NCI-H2227 treated with DMSO at 0.1 percent for 48 hours (cell line): ENCODE data around the gene ADCY2.

Experiments used
- DNase-seq: peaks from one replicate; lab custom pipeline; 2025; lab: John Stamatoyannopoulos, UW

ADCY2 gene

DNA sequence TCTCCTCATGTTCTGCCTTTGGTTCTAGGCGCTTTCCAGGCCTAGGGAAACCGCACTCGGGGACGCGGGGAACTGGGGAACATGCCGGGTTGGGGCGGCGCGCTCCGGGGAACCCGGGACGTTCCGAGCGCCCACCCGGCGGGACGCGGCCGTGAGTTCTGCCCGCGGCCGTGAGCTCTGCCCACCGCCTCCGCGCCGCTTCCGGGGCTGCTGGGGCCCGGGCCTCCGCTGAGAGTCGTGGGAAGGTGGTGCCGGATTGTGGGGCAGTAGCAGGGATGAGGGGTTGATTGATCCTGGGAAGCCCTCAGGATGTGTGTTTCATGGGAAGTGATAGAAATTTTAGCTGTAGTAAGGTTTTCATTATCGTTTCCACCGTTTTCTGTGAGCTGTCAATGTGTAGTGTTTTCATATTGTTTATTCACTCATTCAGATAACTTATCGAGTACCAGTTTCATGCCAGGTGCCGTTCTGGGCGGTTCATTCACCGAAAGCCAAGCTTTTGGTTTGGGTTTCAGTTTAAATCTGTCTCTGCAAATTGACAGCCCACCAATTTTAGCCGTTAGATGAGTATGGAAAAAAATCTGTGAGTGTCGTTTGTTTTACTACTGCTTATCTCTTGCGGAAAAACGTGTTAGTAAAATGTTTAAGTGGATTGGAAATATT is 473.7 kb downstream of the ADCY2 start:
- no peak for DNase-seq

- no peak for DNase-seq
Observed at GRCh38 chr5:7871653-7872052, 475.7 kb downstream of the ADCY2 start.

DNA sequence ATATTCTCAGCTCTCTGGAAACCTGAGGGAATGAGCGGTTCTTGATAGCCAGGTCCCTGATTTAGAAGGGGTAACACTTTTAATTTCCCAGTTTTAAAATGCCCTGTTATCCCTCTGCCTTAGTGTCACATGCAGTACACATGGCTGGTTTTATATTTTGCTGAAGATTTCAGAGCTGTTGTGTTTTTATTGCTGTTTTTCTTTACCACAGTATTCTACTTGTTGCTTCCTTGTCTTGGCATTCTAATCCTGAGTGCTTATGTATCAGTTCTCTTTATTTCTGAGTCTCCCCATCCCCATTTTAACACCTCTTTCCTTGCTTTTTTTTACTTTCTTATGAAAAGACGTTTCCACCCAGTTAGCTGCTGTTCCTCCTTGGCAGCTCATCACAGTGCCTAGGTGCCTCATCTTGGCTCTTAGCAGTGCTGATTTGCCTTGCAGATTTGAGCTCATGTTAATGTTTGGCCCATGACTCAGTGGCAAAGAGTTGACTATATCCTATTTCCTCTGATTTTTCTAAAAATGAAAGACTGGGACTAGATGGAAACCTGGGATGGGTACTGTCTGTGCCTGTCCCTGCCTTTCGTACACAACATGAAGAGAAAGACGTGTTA is 476.7 kb downstream of the ADCY2 start:
- DNase-seq = no peak

DNA sequence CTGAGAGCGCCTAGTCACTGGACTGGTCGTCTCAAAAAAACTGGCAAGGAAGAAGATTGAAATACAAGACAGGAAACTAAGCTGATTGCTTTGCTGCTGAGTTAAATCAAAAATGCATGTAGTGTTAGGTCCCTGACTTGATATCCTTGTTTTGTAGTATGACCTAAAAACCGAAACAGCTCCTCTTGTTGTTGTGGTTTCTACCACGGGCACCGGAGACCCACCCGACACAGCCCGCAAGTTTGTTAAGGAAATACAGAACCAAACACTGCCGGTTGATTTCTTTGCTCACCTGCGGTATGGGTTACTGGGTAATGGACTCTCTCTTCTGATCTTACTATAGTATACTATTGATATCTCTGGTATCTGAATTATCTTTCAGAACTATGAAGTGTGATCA is 477.3 kb downstream of the ADCY2 start:
- no peak for DNase-seq

GRCh38 chr5:7874639-7875038 is 478.7 kb downstream of the ADCY2 start:
- DNase-seq = no peak

- DNase-seq = no peak
Observed at GRCh38 chr5:7875151-7875550, 479.2 kb downstream of the ADCY2 start.

GRCh38 chr5:7876867-7877266 is 480.9 kb downstream of the ADCY2 start:
- DNase-seq = no peak

DNA sequence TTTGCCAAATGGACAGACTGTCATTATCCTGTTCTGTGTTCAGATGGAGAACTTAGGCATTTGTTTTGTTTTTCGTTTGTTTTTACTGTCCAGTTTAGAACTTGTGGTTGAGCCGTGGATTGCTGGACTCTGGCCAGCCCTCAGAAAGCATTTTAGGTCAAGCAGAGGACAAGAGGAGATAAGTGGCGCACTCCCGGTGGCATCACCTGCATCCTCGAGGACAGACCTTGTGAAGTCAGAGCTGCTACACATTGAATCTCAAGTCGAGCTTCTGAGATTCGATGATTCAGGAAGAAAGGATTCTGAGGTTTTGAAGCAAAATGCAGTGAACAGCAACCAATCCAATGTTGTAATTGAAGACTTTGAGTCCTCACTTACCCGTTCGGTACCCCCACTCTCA is 481.9 kb downstream of the ADCY2 start:
- DNase-seq = no peak

DNA sequence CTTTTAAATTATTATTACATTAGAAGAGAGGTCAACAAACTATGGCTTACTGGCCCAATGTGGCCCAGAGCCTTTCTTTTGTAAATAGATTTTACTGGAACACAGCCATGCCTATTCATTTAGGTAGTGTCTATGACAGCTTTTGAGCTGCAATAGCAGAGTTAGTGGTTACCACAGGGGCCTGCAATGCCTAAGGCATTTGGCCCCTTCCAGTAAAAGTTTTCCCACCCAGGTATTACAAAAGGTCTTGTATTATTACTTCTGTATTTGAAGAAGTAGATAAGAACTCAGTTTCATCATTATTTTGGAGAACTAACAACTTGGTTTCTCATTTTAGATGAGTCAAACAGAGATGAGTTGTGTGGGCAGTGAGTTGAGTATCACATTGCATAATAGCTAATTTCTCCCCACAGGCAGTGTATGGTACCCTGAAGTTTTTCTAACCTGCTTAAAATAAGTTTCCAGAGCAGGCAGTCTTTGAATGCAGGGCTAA is 482.5 kb downstream of the ADCY2 start:
- no peak for DNase-seq
